DND-41 (cell line): Measurements from ENCODE around the gene FNDC3B.

ENCODE experiments used
- EZH2 ChIP-seq: IDR thresholded peaks from 3 replicates; pipeline ENCODE4 v1.6.1; 2012; ENCODE audit warnings: borderline replicate concordance, low read depth, mild to moderate bottlenecking, moderate library complexity, low read length, inconsistent platforms; ENCODE audit not compliant: severe bottlenecking
- TF ChIP-seq, protein P1 (sequence below): IDR thresholded peaks from 2 replicates; pipeline ENCODE4 v1.5.1; 2012; ENCODE audit warnings: borderline replicate concordance, low read length, moderate library complexity, mild to moderate bottlenecking; ENCODE audit not compliant: poor library complexity, severe bottlenecking; ENCODE audit errors: extremely low read depth

- TF ChIP-seq, protein P1, sequence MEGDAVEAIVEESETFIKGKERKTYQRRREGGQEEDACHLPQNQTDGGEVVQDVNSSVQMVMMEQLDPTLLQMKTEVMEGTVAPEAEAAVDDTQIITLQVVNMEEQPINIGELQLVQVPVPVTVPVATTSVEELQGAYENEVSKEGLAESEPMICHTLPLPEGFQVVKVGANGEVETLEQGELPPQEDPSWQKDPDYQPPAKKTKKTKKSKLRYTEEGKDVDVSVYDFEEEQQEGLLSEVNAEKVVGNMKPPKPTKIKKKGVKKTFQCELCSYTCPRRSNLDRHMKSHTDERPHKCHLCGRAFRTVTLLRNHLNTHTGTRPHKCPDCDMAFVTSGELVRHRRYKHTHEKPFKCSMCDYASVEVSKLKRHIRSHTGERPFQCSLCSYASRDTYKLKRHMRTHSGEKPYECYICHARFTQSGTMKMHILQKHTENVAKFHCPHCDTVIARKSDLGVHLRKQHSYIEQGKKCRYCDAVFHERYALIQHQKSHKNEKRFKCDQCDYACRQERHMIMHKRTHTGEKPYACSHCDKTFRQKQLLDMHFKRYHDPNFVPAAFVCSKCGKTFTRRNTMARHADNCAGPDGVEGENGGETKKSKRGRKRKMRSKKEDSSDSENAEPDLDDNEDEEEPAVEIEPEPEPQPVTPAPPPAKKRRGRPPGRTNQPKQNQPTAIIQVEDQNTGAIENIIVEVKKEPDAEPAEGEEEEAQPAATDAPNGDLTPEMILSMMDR: no peak
- TF ChIP-seq EZH2: no peak
Observed at GRCh38 chr3:172261054-172261453, 221.7 kb downstream of the FNDC3B start.
